Thyroid gland (tissue), 4 donors: Measurements from ENCODE around the gene DES.

Source experiments
- CTCF ChIP-seq, 6 experiments: fragments of 200-600 bp in 3 of 6; fragments of 450-650 bp in 3 of 6; sonication (generic) in 3 of 6; IDR thresholded peaks; one replicate each; pipeline ENCODE4 v1.5.1; 2016 to 2019; ENCODE audit warnings: antibody characterized with exemption in 6 of 6, mild to moderate bottlenecking in 2 of 6, inconsistent platforms in 1 of 6, moderate library complexity in 1 of 6
- POLR2A ChIP-seq, 2 donors: fragments of 450-650 bp; IDR thresholded peaks; one replicate each; pipeline ENCODE4 v1.6.1; 2017; ENCODE audit warnings: antibody characterized with exemption in 2 of 2, mild to moderate bottlenecking in 2 of 2, moderate library complexity in 1 of 2

GRCh38 chr2:219446101-219446504, 27.9 kb downstream of the DES start:
- no peak for TF ChIP-seq CTCF (IDR thresholded peaks at IDR 0.05)
- TF ChIP-seq POLR2A (IDR thresholded peaks at IDR 0.05), result no peak
